Measurements from ENCODE around the gene TMEM151A.

GRCh38 chr11:66281776-66282467, 9.8 kb upstream of the TMEM151A start:
- no peak for TF ChIP-seq CTCF (IDR thresholded peaks at IDR 0.05)
- TF ChIP-seq POLR2A (IDR thresholded peaks at IDR 0.05) = no peak

All from Peyer's patch (tissue), 4 donors.